Omental fat pad (tissue), 4 donors: Measurements from ENCODE around the gene ARGFX. TPM values are rescaled to one million over a fixed set of nuclear protein-coding genes. Genes with fewer than 3 reads are reported as not detected.
"Not testable (repeated sequence)": the region's sequence is repeated elsewhere in the genome, so short reads cannot be mapped to it uniquely, and the experiment has no call there.

ENCODE experiments used
- ATAC-seq: fragments of 150-250 bp; one replicate; pipeline ENCODE4 v1.9.1; 2016; ENCODE audit warnings: mild to moderate bottlenecking, moderate library complexity; ENCODE audit not compliant: low FRiP score
- DNase-seq: peaks from one replicate; pipeline ENCODE4 v3.0.0-alpha.2; 2019; ENCODE audit warnings: low spot score
- CTCF ChIP-seq, 3 donors: fragments of 450-650 bp; IDR thresholded peaks; one replicate each; pipeline ENCODE4 v1.5.1; 2016 to 2017; ENCODE audit warnings: antibody characterized with exemption in 3 of 3, mild to moderate bottlenecking in 3 of 3, moderate library complexity in 2 of 3
- total RNA-seq, 4 donors: library from RNA; depleted of rRNA; stranded (reverse); fragments of >200 nt; gene quantifications; one replicate each; pipeline ENCODE4 v1.1.0, GENCODE V29; 2016

ARGFX gene
- total RNA-seq, 4 donors from 2014 or later, result not detected

- DNase-seq (no peak), ATAC-seq (no peak)
- no peak for TF ChIP-seq CTCF (IDR thresholded peaks at IDR 0.05)
Observed at GRCh38 chr3:121574449-121574848, 6.7 kb downstream of the ARGFX start.

- no peak for ATAC-seq
- DNase-seq, result no peak
- no peak for TF ChIP-seq CTCF (IDR thresholded peaks at IDR 0.05)
Observed at GRCh38 chr3:121581691-121582090, 13.9 kb downstream of the ARGFX start.

GRCh38 chr3:121584418-121584817 lies 16.7 kb downstream of the ARGFX start:
- no peak for TF ChIP-seq CTCF (IDR thresholded peaks at IDR 0.05)
- no peak for ATAC-seq
- DNase-seq, result no peak

GRCh38 chr3:121592856-121593702 lies 25.3 kb downstream of the ARGFX start, which contains the start of gene FBXO40:
FBXO40 (plus strand) TSS chr3:121593379; CDS start chr3:121620576, 27,197 bp downstream.
- DNase-seq, result no peak
- ATAC-seq, result no peak
- TF ChIP-seq CTCF (IDR thresholded peaks at IDR 0.05), result no peak

- ATAC-seq, DNase-seq: not testable (repeated sequence)
Observed at GRCh38 chr3:121593806-121594205, 26.1 kb downstream of the ARGFX start.

- no peak for TF ChIP-seq CTCF (IDR thresholded peaks at IDR 0.05)
Observed at GRCh38 chr3:121594850-121595249, 27.1 kb downstream of the ARGFX start.

GRCh38 chr3:121595765-121596406 lies 28.1 kb downstream of the ARGFX start:
- DNase-seq (no peak), ATAC-seq (no peak)
- TF ChIP-seq CTCF (IDR thresholded peaks at IDR 0.05), result no peak

More at GRCh38 chr3:121594850-121595249, 27.1 kb downstream of the ARGFX start:
- ATAC-seq, result no peak
- DNase-seq, result no peak
